HEK293 (cell line): ENCODE results near the gene ATP11C.
"Not testable (repeated sequence)": the region's sequence is repeated elsewhere in the genome, so short reads cannot be mapped to it uniquely, and the experiment has no call there.

Experiments
- CTCF ChIA-PET: fragments of 350-600 bp; formaldehyde crosslinking; extraction: SDS; loops from one replicate; lab custom pipeline; 2021; ENCODE audit warnings: antibody characterized with exemption; lab: Yijun Ruan, JAX
- POLR2A ChIA-PET: fragments of 300-600 bp; formaldehyde crosslinking; extraction: SDS; loops from one replicate; lab custom pipeline; 2020; ENCODE audit warnings: antibody characterized with exemption, inconsistent platforms; lab: Yijun Ruan, JAX
- H3K27ac ChIP-seq: fragments of 200-500 bp; sonication (Bioruptor generic); 2 replicates; pipeline ENCODE4 v1.5.1; 2014; ENCODE audit warnings: low read depth, low read length, control low read depth, inconsistent platforms; ENCODE audit errors: extremely low read depth
- H3K36me3 ChIP-seq, 2 experiments: fragments of 200-500 bp in 1 of 2; sonication (Bioruptor generic) in 1 of 2; 1 replicate in 1 of 2; 2 replicates in 1 of 2; pipeline ENCODE4 v1.5.1; 2014 to 2017; ENCODE audit warnings: inconsistent platforms in 2 of 2, low read length in 2 of 2; ENCODE audit not compliant: control insufficient read depth in 2 of 2, insufficient read depth in 1 of 2
- H3K4me1 ChIP-seq: fragments of 200-500 bp; sonication (Bioruptor generic); 2 replicates; pipeline ENCODE4 v1.5.1; 2014; ENCODE audit warnings: mild to moderate bottlenecking, low read length, inconsistent platforms; ENCODE audit not compliant: control insufficient read depth, insufficient read depth
- H3K4me3 ChIP-seq: 2 replicates; pipeline ENCODE4 v1.5.1; 2011; ENCODE audit warnings: low read depth, mild to moderate bottlenecking, control low read depth, low read length, moderate library complexity
- H3K9me3 ChIP-seq: fragments of 200-500 bp; sonication (Bioruptor generic); 2 replicates; pipeline ENCODE4 v1.5.1; 2014; ENCODE audit warnings: low read depth, low read length, inconsistent platforms; ENCODE audit not compliant: control insufficient read depth, insufficient read depth
- RBAK ChIP-seq: fragments of 450-650 bp; formaldehyde crosslinking; IDR thresholded peaks from 2 replicates; pipeline ENCODE4 v1.5.1; 2016; ENCODE audit warnings: missing biosample characterization, missing genetic modification characterization
- SCRT2 ChIP-seq: fragments of 450-650 bp; formaldehyde crosslinking; IDR thresholded peaks from 2 replicates; pipeline ENCODE4 v1.5.1; 2016; ENCODE audit warnings: missing biosample characterization, missing genetic modification characterization
- ZFP3 ChIP-seq: fragments of 450-650 bp; formaldehyde crosslinking; IDR thresholded peaks from 2 replicates; pipeline ENCODE4 v1.5.1; 2016; ENCODE audit warnings: low read depth, missing biosample characterization, missing genetic modification characterization
- ZNF391 ChIP-seq: fragments of 450-650 bp; formaldehyde crosslinking; IDR thresholded peaks from 2 replicates; pipeline ENCODE4 v1.5.1; 2016; ENCODE audit warnings: low read depth, missing biosample characterization, missing genetic modification characterization, borderline replicate concordance
- ZNF423 ChIP-seq: fragments of 450-650 bp; formaldehyde crosslinking; IDR thresholded peaks from 2 replicates; pipeline ENCODE4 v1.5.1; 2016; ENCODE audit warnings: missing biosample characterization, missing genetic modification characterization
- ZNF544 ChIP-seq: fragments of 450-650 bp; formaldehyde crosslinking; IDR thresholded peaks from 2 replicates; pipeline ENCODE4 v1.5.0; 2017; ENCODE audit warnings: missing biosample characterization, missing genetic modification characterization
- ZNF548 ChIP-seq: fragments of 450-650 bp; formaldehyde crosslinking; IDR thresholded peaks from 2 replicates; pipeline ENCODE4 v1.5.1; 2016; ENCODE audit warnings: missing biosample characterization, missing genetic modification characterization
- ZNF654 ChIP-seq: fragments of 450-650 bp; formaldehyde crosslinking; IDR thresholded peaks from 2 replicates; pipeline ENCODE4 v1.5.1; 2016; ENCODE audit warnings: low read depth, missing biosample characterization, missing genetic modification characterization
- ZNF670 ChIP-seq: fragments of 450-650 bp; formaldehyde crosslinking; IDR thresholded peaks from 2 replicates; pipeline ENCODE4 v1.5.1; 2016; ENCODE audit warnings: missing biosample characterization, missing genetic modification characterization, low read depth
- TF ChIP-seq, protein P1 (sequence below): fragments of 450-650 bp; formaldehyde crosslinking; IDR thresholded peaks from 2 replicates; pipeline ENCODE4 v1.5.1; 2016; ENCODE audit warnings: missing biosample characterization, missing genetic modification characterization
- TF ChIP-seq, protein P2 (sequence below): fragments of 450-650 bp; formaldehyde crosslinking; IDR thresholded peaks from 2 replicates; pipeline ENCODE4 v1.5.1; 2016; ENCODE audit warnings: missing biosample characterization, missing genetic modification characterization, low read depth

The ATP11C gene

DNA sequence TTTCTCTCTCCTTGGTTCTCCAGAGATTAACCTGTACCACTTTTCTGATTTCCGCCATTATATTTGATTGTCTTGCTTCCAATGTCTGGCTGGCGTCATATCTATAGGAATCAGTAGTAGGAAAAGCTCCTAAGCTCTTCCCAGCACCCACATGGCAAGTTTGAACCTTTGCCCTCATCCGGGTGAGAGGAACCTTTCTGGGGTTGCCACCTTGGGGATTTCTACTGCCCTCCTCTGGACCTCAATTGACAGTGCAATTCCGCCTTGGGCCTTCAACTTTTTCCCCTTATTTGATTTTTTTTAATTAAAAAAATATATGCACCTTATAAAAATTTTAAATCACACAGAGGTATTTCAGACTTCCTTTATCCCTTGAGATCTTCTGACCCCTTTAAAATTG is 34.4 kb upstream of the ATP11C start:
- H3K4me3 ChIP-seq, result no peak overlapping the region
- no peak overlapping the region for H3K27ac ChIP-seq
- CTCF ChIA-PET, result interaction anchor here (0.6 to 1.8 kb wide), 9 partner anchors 16 to 959 kb away, joined by 3 to 8 read pairs (median 3); no protein-coding TSS in a partner anchor
- no peaks in the 10 kb centered on the region for H3K4me1 ChIP-seq
- H3K36me3 ChIP-seq, result no peaks in the 10 kb centered on the region
- H3K9me3 ChIP-seq, result no peaks in the 10 kb centered on the region
- TF ChIP-seq SCRT2 (tag by site-specific recombination) (no peak), ZNF391 (tag by site-specific recombination) (no peak), RBAK (tag by site-specific recombination) (no peak), ZNF654 (peak; percentile 26), ZNF423 (tag by site-specific recombination) (no peak), ZNF544 (tag by site-specific recombination) (no peak)
- POLR2A ChIA-PET, result no interaction called here

DNA sequence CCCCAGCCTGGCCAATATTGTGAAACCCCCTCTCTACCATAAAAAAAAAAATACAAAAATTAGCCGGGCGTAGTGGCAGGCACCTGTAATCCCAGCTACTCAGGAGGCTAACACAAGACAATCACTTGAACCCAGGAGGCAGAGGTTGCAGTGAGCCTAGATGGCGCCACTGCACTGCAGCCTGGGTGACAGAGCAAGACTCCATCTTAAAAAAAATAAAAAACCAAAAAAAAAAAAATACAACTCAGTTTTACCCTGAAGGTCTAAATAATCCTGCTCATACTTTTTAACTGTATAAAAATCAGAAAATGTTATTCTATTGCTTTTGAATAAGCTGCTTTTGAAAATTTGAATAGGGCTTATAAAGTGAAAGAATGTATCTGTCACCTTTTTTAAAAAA is 33.3 kb upstream of the ATP11C start:
- H3K36me3 ChIP-seq, H3K4me1 ChIP-seq, H3K9me3 ChIP-seq, H3K4me3 ChIP-seq, H3K27ac ChIP-seq, POLR2A ChIA-PET: not testable (repeated sequence)
- CTCF ChIA-PET, result interaction anchor here (0.6 to 1.8 kb wide), 43 partner anchors 8 to 1978 kb away, joined by 3 to 13 read pairs (median 4); no protein-coding TSS in a partner anchor
- TF ChIP-seq, protein P1, sequence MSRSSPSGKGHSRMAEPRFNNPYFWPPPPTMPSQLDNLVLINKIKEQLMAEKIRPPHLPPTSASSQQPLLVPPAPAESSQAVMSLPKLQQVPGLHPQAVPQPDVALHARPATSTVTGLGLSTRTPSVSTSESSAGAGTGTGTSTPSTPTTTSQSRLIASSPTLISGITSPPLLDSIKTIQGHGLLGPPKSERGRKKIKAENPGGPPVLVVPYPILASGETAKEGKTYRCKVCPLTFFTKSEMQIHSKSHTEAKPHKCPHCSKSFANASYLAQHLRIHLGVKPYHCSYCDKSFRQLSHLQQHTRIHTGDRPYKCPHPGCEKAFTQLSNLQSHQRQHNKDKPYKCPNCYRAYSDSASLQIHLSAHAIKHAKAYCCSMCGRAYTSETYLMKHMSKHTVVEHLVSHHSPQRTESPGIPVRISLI, result peak; percentile 85; the same call in 1 of the 2 replicates
- TF ChIP-seq, all 188 proteins: peak for 1; not testable (repeated sequence) for 187

DNA sequence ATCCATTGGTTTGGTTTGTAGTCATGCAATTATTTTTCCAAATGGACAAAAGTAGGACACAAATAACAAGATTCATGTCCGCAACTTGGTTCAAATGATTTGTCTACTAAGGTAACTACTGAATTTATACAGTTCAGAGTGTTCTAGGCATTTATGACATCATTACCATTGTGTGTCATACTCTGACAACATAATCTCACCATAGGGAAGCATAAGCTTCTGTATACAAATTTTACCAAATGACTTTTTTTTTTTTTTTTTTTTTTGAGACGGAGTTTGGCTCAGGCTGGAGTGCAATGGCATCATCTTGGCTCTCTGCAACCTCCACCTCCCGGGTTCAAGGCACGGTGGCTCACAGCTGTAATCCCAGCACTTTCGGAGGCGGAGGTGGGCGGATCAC is 32.6 kb upstream of the ATP11C start, which contains the start of gene CXorf66:
TSS of gene CXorf66 (minus strand) at position 101 of the 400 bp plus-strand sequence. CDS start at position 76, 25 bp downstream.
- POLR2A ChIA-PET, result no interaction called here
- CTCF ChIA-PET, result interaction anchor here (0.6 to 1.8 kb wide), 8 partner anchors 7 to 708 kb away, joined by 3 to 13 read pairs (median 4); no protein-coding TSS in a partner anchor

DNA sequence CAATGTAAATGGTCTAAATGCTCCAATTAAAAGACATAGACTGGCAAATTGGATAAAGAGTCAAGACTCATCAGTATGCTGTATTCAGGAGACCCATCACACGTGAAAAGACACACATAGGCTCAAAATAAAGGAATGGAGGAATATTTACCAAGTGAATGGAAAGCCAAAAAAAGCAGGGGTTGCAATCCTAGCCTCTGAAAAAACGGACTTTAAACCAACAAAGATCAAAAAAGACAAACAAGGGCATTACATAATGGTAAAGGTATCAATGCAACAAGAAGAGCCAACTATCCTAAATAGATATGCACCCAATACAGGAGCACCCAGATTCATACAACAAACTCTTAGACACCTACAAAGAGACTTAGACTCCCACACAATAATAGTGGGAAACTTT is 28.2 kb upstream of the ATP11C start:
- H3K4me3 ChIP-seq, H3K36me3 ChIP-seq, H3K27ac ChIP-seq, POLR2A ChIA-PET, H3K9me3 ChIP-seq, H3K4me1 ChIP-seq, CTCF ChIA-PET: not testable (repeated sequence)

More for the DNA sequence above, 32.6 kb upstream of the ATP11C start, which contains the start of gene CXorf66:
- TF ChIP-seq, protein P2, sequence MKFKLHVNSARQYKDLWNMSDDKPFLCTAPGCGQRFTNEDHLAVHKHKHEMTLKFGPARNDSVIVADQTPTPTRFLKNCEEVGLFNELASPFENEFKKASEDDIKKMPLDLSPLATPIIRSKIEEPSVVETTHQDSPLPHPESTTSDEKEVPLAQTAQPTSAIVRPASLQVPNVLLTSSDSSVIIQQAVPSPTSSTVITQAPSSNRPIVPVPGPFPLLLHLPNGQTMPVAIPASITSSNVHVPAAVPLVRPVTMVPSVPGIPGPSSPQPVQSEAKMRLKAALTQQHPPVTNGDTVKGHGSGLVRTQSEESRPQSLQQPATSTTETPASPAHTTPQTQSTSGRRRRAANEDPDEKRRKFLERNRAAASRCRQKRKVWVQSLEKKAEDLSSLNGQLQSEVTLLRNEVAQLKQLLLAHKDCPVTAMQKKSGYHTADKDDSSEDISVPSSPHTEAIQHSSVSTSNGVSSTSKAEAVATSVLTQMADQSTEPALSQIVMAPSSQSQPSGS (tag by site-specific recombination), result peak; percentile 69
- no peak for TF ChIP-seq ZNF670 (tag by site-specific recombination)
- Histone ChIP-seq H3K4me1 (no peaks in the 10 kb centered on the region), H3K4me3 (no peak within 1 kb of the TSS), H3K9me3 (no peaks in the 10 kb centered on the region), H3K36me3 (no peaks in the 10 kb centered on the region), H3K27ac (no peak within 1 kb of the TSS)

DNA sequence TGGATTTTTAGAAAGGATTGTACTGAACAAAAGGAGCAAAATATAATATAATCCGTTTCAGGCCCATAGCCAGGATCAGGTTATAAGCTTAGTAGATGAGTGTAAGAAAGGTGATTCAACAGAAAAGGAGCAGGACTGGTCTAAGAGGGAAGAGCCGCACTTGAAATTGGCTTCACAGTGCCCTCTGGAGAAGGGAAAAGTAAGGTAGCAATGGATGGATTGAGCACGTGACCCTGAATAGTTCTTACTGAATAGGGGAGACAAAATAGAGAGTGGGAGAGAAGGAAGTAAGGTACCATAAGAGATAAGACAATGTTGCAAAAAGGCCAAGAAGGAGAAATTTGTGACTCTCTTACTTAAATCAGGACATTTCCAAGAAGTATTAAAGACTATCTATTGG is 16.9 kb upstream of the ATP11C start:
- Histone ChIP-seq H3K27ac (no peak overlapping the region), H3K9me3 (no peaks in the 10 kb centered on the region), H3K4me3 (no peak overlapping the region), H3K36me3 (no peaks in the 10 kb centered on the region), H3K4me1 (no peaks in the 10 kb centered on the region)
- ChIA-PET CTCF (interaction anchor here (0.5 to 1.4 kb wide), 3 partner anchors 17 to 931 kb away, joined by 3 to 6 read pairs (median 3); no protein-coding TSS in a partner anchor), POLR2A (no interaction called here)
- no peak for TF ChIP-seq ZNF548 (tag by site-specific recombination)
- no peak for TF ChIP-seq ZFP3 (tag by site-specific recombination)
